AG04450 (cell line): ENCODE measurements around the gene PFKM. TPM values are rescaled to one million over a fixed set of nuclear protein-coding genes. Genes with fewer than 3 reads are reported as not detected.

Experiments
- CTCF ChIA-PET: fragments of 300-600, 350-600 bp; formaldehyde crosslinking; extraction: SDS; loops from one replicate; lab custom pipeline; 2022; ENCODE audit warnings: antibody characterized with exemption, inconsistent platforms; lab: Charles Lee
- POLR2A ChIA-PET: fragments of 350-600 bp; formaldehyde crosslinking; extraction: SDS; loops from one replicate; lab custom pipeline; 2021; ENCODE audit warnings: antibody characterized with exemption, inconsistent platforms; lab: Yijun Ruan, JAX
- DNase-seq: peaks from one replicate; pipeline ENCODE4 v3.0.0-alpha.2; 2011; ENCODE audit warnings: low read depth, low spot score
- H3K27ac ChIP-seq: one replicate; pipeline ENCODE4 v1.5.1; 2012; ENCODE audit warnings: low read depth, low read length, control low read depth
- H3K27me3 ChIP-seq: one replicate; pipeline ENCODE4 v1.6.0; 2012; ENCODE audit warnings: low read length; ENCODE audit not compliant: control insufficient read depth, insufficient read depth
- H3K4me3 ChIP-seq: 2 replicates; pipeline ENCODE4 v1.5.1; 2011; ENCODE audit warnings: mild to moderate bottlenecking, low read depth, low read length, control low read depth
- H3K9me3 ChIP-seq: 2 replicates; pipeline ENCODE4 v1.5.1; 2012; ENCODE audit warnings: low read length; ENCODE audit not compliant: control insufficient read depth, insufficient read depth
- polyA plus RNA-seq: library from polyadenylated mRNA; depleted of rRNA; stranded (reverse); fragments of >200 nt; gene quantifications from 2 replicates; pipeline ENCODE4 v1.2.3, GENCODE V29; 2011
- TF ChIP-seq, protein P1 (sequence below): IDR thresholded peaks from 2 replicates; pipeline ENCODE4 v1.5.1; 2011; ENCODE audit warnings: low read depth, low read length, control low read depth, inconsistent platforms

The PFKM gene
- polyA plus RNA-seq, 1 experiment = 58.4 TPM

- TF ChIP-seq, protein P1, sequence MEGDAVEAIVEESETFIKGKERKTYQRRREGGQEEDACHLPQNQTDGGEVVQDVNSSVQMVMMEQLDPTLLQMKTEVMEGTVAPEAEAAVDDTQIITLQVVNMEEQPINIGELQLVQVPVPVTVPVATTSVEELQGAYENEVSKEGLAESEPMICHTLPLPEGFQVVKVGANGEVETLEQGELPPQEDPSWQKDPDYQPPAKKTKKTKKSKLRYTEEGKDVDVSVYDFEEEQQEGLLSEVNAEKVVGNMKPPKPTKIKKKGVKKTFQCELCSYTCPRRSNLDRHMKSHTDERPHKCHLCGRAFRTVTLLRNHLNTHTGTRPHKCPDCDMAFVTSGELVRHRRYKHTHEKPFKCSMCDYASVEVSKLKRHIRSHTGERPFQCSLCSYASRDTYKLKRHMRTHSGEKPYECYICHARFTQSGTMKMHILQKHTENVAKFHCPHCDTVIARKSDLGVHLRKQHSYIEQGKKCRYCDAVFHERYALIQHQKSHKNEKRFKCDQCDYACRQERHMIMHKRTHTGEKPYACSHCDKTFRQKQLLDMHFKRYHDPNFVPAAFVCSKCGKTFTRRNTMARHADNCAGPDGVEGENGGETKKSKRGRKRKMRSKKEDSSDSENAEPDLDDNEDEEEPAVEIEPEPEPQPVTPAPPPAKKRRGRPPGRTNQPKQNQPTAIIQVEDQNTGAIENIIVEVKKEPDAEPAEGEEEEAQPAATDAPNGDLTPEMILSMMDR = no peak
- DNase-seq = no peak
- POLR2A ChIA-PET = no interaction called here
- Histone ChIP-seq H3K27ac (no peak overlapping the region), H3K27me3 (peaks cover 43% of the 10 kb centered on the region), H3K4me3 (no peak overlapping the region), H3K9me3 (no peaks in the 10 kb centered on the region; the same call in 1 of the 2 replicates)
- CTCF ChIA-PET = interaction anchor here (2.8 to 3.7 kb wide), 2 partner anchors 11 to 13 kb away, joined by 13 to 18 read pairs; no protein-coding TSS in a partner anchor
Measured at GRCh38 chr12:48177982-48178381, 58.8 kb downstream of the PFKM start.

DNA sequence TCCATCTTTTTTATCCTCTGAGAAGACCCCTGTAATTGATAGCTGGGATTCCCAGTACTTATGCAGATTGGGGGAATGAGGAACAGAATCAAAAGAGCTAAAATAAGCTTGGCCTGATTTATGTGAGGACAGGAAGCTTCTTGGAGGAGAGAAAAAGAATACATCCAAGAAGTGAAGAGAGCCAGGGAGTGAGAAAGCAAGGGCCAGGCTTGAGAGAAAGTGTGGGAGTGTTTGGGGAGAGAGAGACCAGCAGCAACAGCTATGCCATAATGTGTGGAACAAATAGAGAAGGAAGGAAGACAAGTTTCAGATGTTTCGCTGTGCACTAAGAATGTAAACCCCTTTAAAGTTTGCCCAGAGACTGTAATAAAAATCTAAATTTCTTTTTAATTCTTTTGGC lies 60.3 kb downstream of the PFKM start:
- H3K27ac ChIP-seq = no peak overlapping the region
- DNase-seq = no peak
- CTCF ChIA-PET = interaction anchor here (2.7 kb wide), 1 partner anchor 10 kb away, joined by 13 read pairs; no protein-coding TSS in a partner anchor
- H3K27me3 ChIP-seq = peaks cover 53% of the 10 kb centered on the region
- H3K9me3 ChIP-seq = peaks cover 3% of the 10 kb centered on the region; the same call in 1 of the 2 replicates
- POLR2A ChIA-PET = no interaction called here
- no peak overlapping the region for H3K4me3 ChIP-seq
- TF ChIP-seq, protein P1 = no peak

GRCh38 chr12:48180424-48180823 lies 61.3 kb downstream of the PFKM start:
- TF ChIP-seq, protein P1 = no peak
- no peak for DNase-seq
- Histone ChIP-seq H3K9me3 (peaks cover 5% of the 10 kb centered on the region; the same call in 1 of the 2 replicates), H3K27ac (no peak overlapping the region), H3K27me3 (peaks cover 63% of the 10 kb centered on the region), H3K4me3 (no peak overlapping the region)
- POLR2A ChIA-PET = no interaction called here
- CTCF ChIA-PET = interaction anchor here (2.7 kb wide), 1 partner anchor 9 kb away, joined by 13 read pairs; no protein-coding TSS in a partner anchor

DNA sequence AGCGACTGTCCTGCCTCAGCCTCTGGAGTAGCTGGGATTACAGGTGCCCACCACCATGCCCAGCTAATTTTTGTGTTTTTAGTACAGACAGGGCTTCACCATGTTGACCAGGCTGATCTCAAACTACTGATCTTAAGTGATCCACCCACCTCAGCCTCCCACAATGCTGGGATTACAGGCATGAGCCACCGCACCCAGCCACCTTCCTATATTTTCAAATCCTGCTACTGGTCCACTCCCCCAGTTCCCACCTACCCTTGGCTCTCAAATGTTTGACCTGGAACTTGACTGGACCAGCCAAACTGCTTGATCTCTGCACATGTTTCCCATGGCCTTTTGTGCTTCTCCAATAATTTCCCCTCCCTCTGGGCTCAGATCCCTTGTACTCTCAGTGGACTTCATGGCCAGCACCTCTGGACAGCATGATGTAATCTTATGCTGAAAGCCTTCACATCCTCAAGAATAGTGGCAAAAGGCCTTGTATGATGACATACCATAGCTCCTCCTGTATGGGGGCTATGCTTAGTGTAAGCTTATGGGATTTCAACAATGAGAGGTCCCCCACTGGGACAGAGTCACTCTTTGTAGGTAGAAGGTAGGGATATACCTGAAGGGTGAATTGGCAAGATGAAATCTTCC lies 61.8 kb downstream of the PFKM start:
- TF ChIP-seq, protein P1 = no peak
- Histone ChIP-seq H3K27ac (no peak overlapping the region), H3K27me3 (peaks cover 68% of the 10 kb centered on the region)

GRCh38 chr12:48182631-48183030 lies 63.5 kb downstream of the PFKM start:
- TF ChIP-seq, protein P1 = no peak
- DNase-seq = no peak
- H3K27me3 ChIP-seq = peaks cover 62% of the 10 kb centered on the region
- H3K4me3 ChIP-seq = peak overlapping the region; percentile 76
- POLR2A ChIA-PET = interaction anchor here (1.3 kb wide), 1 partner anchor 17 kb away, joined by 3 read pairs; no protein-coding TSS in a partner anchor
- CTCF ChIA-PET = interaction anchor here (0.6 to 1.4 kb wide), 8 partner anchors 9 to 435 kb away, joined by 3 to 8 read pairs (median 4); partner anchors contain the start of gene ASB8
- peaks cover 5% of the 10 kb centered on the region; the same call in 1 of the 2 replicates for H3K9me3 ChIP-seq
- H3K27ac ChIP-seq = no peak overlapping the region

More for the DNA sequence above, 61.8 kb downstream of the PFKM start:
- ChIA-PET POLR2A (no interaction called here), CTCF (interaction anchor here (2.7 kb wide), 1 partner anchor 8 kb away, joined by 13 read pairs; no protein-coding TSS in a partner anchor)
- DNase-seq = no peak
- no peak overlapping the region for H3K4me3 ChIP-seq
- H3K9me3 ChIP-seq = peaks cover 5% of the 10 kb centered on the region; the same call in 1 of the 2 replicates
